HEK293 (cell line): Measurements from ENCODE around the gene ABHD16A.

Experiments used
- CTCF ChIA-PET: fragments of 350-600 bp; formaldehyde crosslinking; extraction: SDS; loops from one replicate; lab custom pipeline; 2021; ENCODE audit warnings: antibody characterized with exemption; lab: Yijun Ruan, JAX
- POLR2A ChIA-PET: fragments of 300-600 bp; formaldehyde crosslinking; extraction: SDS; loops from one replicate; lab custom pipeline; 2020; ENCODE audit warnings: antibody characterized with exemption, inconsistent platforms; lab: Yijun Ruan, JAX
- H3K27ac ChIP-seq: fragments of 200-500 bp; sonication (Bioruptor generic); 2 replicates; pipeline ENCODE4 v1.5.1; 2014; ENCODE audit warnings: low read depth, low read length, control low read depth, inconsistent platforms; ENCODE audit errors: extremely low read depth
- H3K36me3 ChIP-seq, 2 experiments: fragments of 200-500 bp in 1 of 2; sonication (Bioruptor generic) in 1 of 2; 1 replicate in 1 of 2; 2 replicates in 1 of 2; pipeline ENCODE4 v1.5.1; 2014 to 2017; ENCODE audit warnings: inconsistent platforms in 2 of 2, low read length in 2 of 2; ENCODE audit not compliant: control insufficient read depth in 2 of 2, insufficient read depth in 1 of 2
- H3K4me1 ChIP-seq: fragments of 200-500 bp; sonication (Bioruptor generic); 2 replicates; pipeline ENCODE4 v1.5.1; 2014; ENCODE audit warnings: mild to moderate bottlenecking, low read length, inconsistent platforms; ENCODE audit not compliant: control insufficient read depth, insufficient read depth
- H3K4me3 ChIP-seq: 2 replicates; pipeline ENCODE4 v1.5.1; 2011; ENCODE audit warnings: low read depth, mild to moderate bottlenecking, control low read depth, low read length, moderate library complexity
- H3K9me3 ChIP-seq: fragments of 200-500 bp; sonication (Bioruptor generic); 2 replicates; pipeline ENCODE4 v1.5.1; 2014; ENCODE audit warnings: low read depth, low read length, inconsistent platforms; ENCODE audit not compliant: control insufficient read depth, insufficient read depth
- EGR2 ChIP-seq: fragments of 450-650 bp; formaldehyde crosslinking; IDR thresholded peaks from 2 replicates; pipeline ENCODE4 v1.5.1; 2016; ENCODE audit warnings: low read depth, missing biosample characterization, missing genetic modification characterization
- KLF1 ChIP-seq: fragments of 450-650 bp; formaldehyde crosslinking; IDR thresholded peaks from 2 replicates; pipeline ENCODE4 v1.5.1; 2016; ENCODE audit warnings: missing biosample characterization, missing genetic modification characterization
- KLF8 ChIP-seq: fragments of 450-650 bp; formaldehyde crosslinking; IDR thresholded peaks from 2 replicates; pipeline ENCODE4 v1.5.1; 2016; ENCODE audit warnings: missing biosample characterization, missing genetic modification characterization
- PATZ1 ChIP-seq: fragments of 450-650 bp; formaldehyde crosslinking; IDR thresholded peaks from 2 replicates; pipeline ENCODE4 v1.5.1; 2016; ENCODE audit warnings: missing biosample characterization, missing genetic modification characterization
- REPIN1 ChIP-seq: fragments of 450-650 bp; formaldehyde crosslinking; IDR thresholded peaks from 2 replicates; pipeline ENCODE4 v1.5.1; 2017; ENCODE audit warnings: missing biosample characterization, missing genetic modification characterization, low read depth
- SP2 ChIP-seq: fragments of 450-650 bp; formaldehyde crosslinking; IDR thresholded peaks from 2 replicates; pipeline ENCODE4 v1.5.1; 2016; ENCODE audit warnings: missing biosample characterization, missing genetic modification characterization
- SP7 ChIP-seq: fragments of 450-650 bp; formaldehyde crosslinking; IDR thresholded peaks from 2 replicates; pipeline ENCODE4 v1.5.1; 2016; ENCODE audit warnings: missing biosample characterization, missing genetic modification characterization
- WT1 ChIP-seq: fragments of 450-650 bp; formaldehyde crosslinking; IDR thresholded peaks from 2 replicates; pipeline ENCODE4 v1.5.1; 2016; ENCODE audit warnings: missing biosample characterization, missing genetic modification characterization
- YY1 ChIP-seq: fragments of 450-650 bp; formaldehyde crosslinking; IDR thresholded peaks from 2 replicates; pipeline ENCODE4 v1.5.1; 2018; ENCODE audit warnings: missing biosample characterization, missing genetic modification characterization
- ZBTB17 ChIP-seq: fragments of 450-650 bp; formaldehyde crosslinking; IDR thresholded peaks from 2 replicates; pipeline ENCODE4 v1.5.1; 2016; ENCODE audit warnings: missing biosample characterization, missing genetic modification characterization
- ZFP69B ChIP-seq: fragments of 450-650 bp; formaldehyde crosslinking; IDR thresholded peaks from 2 replicates; pipeline ENCODE4 v1.5.1; 2016; ENCODE audit warnings: missing biosample characterization, missing genetic modification characterization
- ZNF148 ChIP-seq: fragments of 450-650 bp; formaldehyde crosslinking; IDR thresholded peaks from 2 replicates; pipeline ENCODE4 v1.5.0; 2017; ENCODE audit warnings: missing biosample characterization, missing genetic modification characterization, borderline replicate concordance
- ZNF221 ChIP-seq: fragments of 450-650 bp; formaldehyde crosslinking; IDR thresholded peaks from 2 replicates; pipeline ENCODE4 v1.5.1; 2017; ENCODE audit warnings: missing biosample characterization, missing genetic modification characterization, borderline replicate concordance
- ZNF280C ChIP-seq: fragments of 450-650 bp; formaldehyde crosslinking; IDR thresholded peaks from 2 replicates; pipeline ENCODE4 v1.5.1; 2016; ENCODE audit warnings: missing biosample characterization, missing genetic modification characterization
- ZNF555 ChIP-seq: fragments of 450-650 bp; formaldehyde crosslinking; conservative IDR thresholded peaks from 2 replicates; pipeline ENCODE4 v1.5.1; 2017; ENCODE audit warnings: missing biosample characterization, mild to moderate bottlenecking, missing genetic modification characterization, inconsistent platforms
- ZNF585B ChIP-seq: fragments of 450-650 bp; formaldehyde crosslinking; IDR thresholded peaks from 2 replicates; pipeline ENCODE4 v1.5.1; 2016; ENCODE audit warnings: missing biosample characterization, missing genetic modification characterization
- ZNF654 ChIP-seq: fragments of 450-650 bp; formaldehyde crosslinking; IDR thresholded peaks from 2 replicates; pipeline ENCODE4 v1.5.1; 2016; ENCODE audit warnings: low read depth, missing biosample characterization, missing genetic modification characterization
- ZNF701 ChIP-seq: fragments of 450-650 bp; formaldehyde crosslinking; IDR thresholded peaks from 2 replicates; pipeline ENCODE4 v1.5.1; 2016; ENCODE audit warnings: missing biosample characterization, missing genetic modification characterization
- ZNF704 ChIP-seq: fragments of 450-650 bp; formaldehyde crosslinking; IDR thresholded peaks from 2 replicates; pipeline ENCODE4 v1.5.1; 2016; ENCODE audit warnings: missing biosample characterization, missing genetic modification characterization
- ZNF76 ChIP-seq: fragments of 450-650 bp; formaldehyde crosslinking; IDR thresholded peaks from 2 replicates; pipeline ENCODE4; 2016; ENCODE audit warnings: low read depth, missing biosample characterization, missing genetic modification characterization, borderline replicate concordance
- ZNF843 ChIP-seq: fragments of 450-650 bp; formaldehyde crosslinking; IDR thresholded peaks from 2 replicates; pipeline ENCODE4 v1.5.1; 2016; ENCODE audit warnings: missing biosample characterization, missing genetic modification characterization

Gene ABHD16A

GRCh38 chr6:31690231-31691077, 12.7 kb downstream of the ABHD16A start (continued):
- TF ChIP-seq EGR2 (tag by site-specific recombination): peak; percentile 89
- no peak for TF ChIP-seq ZNF555
- TF ChIP-seq REPIN1 (tag by site-specific recombination): no peak
- no peak for TF ChIP-seq YY1 (tag by site-specific recombination)
- TF ChIP-seq PATZ1 (tag by site-specific recombination): 0 out of 2 replicates have a peak, but pooled peaks have one; percentile 39
- TF ChIP-seq ZNF221 (tag by site-specific recombination): no peak
- peak; percentile 73 for TF ChIP-seq SP7 (tag by site-specific recombination)
- peak; percentile 25; the same call in 1 of the 2 replicates for TF ChIP-seq SP2
- TF ChIP-seq ZNF701 (tag by site-specific recombination): no peak

- H3K27ac ChIP-seq: no peak overlapping the region
- H3K36me3 ChIP-seq: peaks cover 0 to 74% of the 10 kb centered on the region in 2 experiments; a peak in 2 of 3 replicates
- POLR2A ChIA-PET: interaction anchor here (0.6 to 1.4 kb wide), 6 partner anchors 9 to 173 kb away, joined by 3 to 4 read pairs (median 4); partner anchors contain the start of genes CSNK2B, HSPA1A, HSPA1B and HSPA1L
- TF ChIP-seq ZNF148 (no peak), KLF1 (peak; percentile 77), WT1 (no peak), ZNF585B (no peak), ZNF843 (tag by site-specific recombination) (no peak), ZFP69B (tag by site-specific recombination) (no peak), ZNF654 (peak; percentile 6; the same call in 1 of the 2 replicates), ZBTB17 (tag by site-specific recombination) (no peak), KLF8 (tag by site-specific recombination) (no peak), ZNF704 (tag by site-specific recombination) (no peak), ZNF76 (no peak), ZNF280C (no peak)
- H3K9me3 ChIP-seq: no peaks in the 10 kb centered on the region
- no peak overlapping the region for H3K4me3 ChIP-seq
- CTCF ChIA-PET: interaction anchor here (0.6 to 4.6 kb wide), 17 partner anchors 9 to 209 kb away, joined by 3 to 24 read pairs (median 4); partner anchors contain the start of genes C6orf47, DDAH2, LY6G5B and LY6G5C
- H3K4me1 ChIP-seq: no peaks in the 10 kb centered on the region
These were observed 13.6 kb downstream of the ABHD16A start for GRCh38 chr6:31689249-31690110.
